Sigmoid colon (tissue), 7 donors: ENCODE measurements around the gene FBXW5. TPM values are rescaled to one million over a fixed set of nuclear protein-coding genes. Genes with fewer than 3 reads are reported as not detected.

Experiments
- DNase-seq: peaks from one replicate; pipeline ENCODE4 v3.0.0-alpha.2; 2019
- H3K27ac ChIP-seq, 4 donors: fragments of 200-600 bp; sonication (generic); one replicate each; pipeline ENCODE4 v1.5.1; 2016 to 2019; ENCODE audit warnings: mild to moderate bottlenecking in 1 of 4
- H3K27me3 ChIP-seq, 3 donors: fragments of 200-600 bp; sonication (generic); one replicate each; pipeline ENCODE4 v1.5.1; 2019; ENCODE audit warnings: mild to moderate bottlenecking in 1 of 3
- H3K36me3 ChIP-seq, 4 donors: fragments of 200-600 bp; sonication (generic); one replicate each; pipeline ENCODE4 v1.5.1; 2016 to 2019
- H3K4me1 ChIP-seq, 4 donors: fragments of 200-600 bp; sonication (generic); one replicate each; pipeline ENCODE4 v1.5.1; 2017 to 2019
- H3K4me3 ChIP-seq, 4 donors: fragments of 200-600 bp; sonication (generic); one replicate each; pipeline ENCODE4 v1.5.1; 2017 to 2019; ENCODE audit warnings: mild to moderate bottlenecking in 2 of 4, moderate library complexity in 1 of 4
- H3K9me3 ChIP-seq, 4 donors: fragments of 200-600 bp in 3 of 4; sonication (generic) in 3 of 4; one replicate each; pipeline versions ENCODE4 v1.5.1 to v1.6.1; 2013 to 2019
- EP300 ChIP-seq, 4 donors: sonication (generic); formaldehyde crosslinking; IDR thresholded peaks; one replicate each; pipeline ENCODE4 v1.6.1; 2017; ENCODE audit warnings: antibody characterized with exemption in 4 of 4
- POLR2A ChIP-seq, 2 donors: fragments of 450-650 bp; IDR thresholded peaks; one replicate each; pipeline ENCODE4 v1.6.1; 2016; ENCODE audit warnings: antibody characterized with exemption in 2 of 2, mild to moderate bottlenecking in 2 of 2, moderate library complexity in 2 of 2
- POLR2AphosphoS5 ChIP-seq, 4 donors: sonication (generic); formaldehyde crosslinking; IDR thresholded peaks; one replicate each; pipeline ENCODE4 v1.6.1; 2017; ENCODE audit warnings: antibody characterized with exemption in 4 of 4
- WGBS, 2 donors: extraction: QIAGEN DNeasy Blood & Tissue Kit; methylation state at CpG; one replicate each; pipeline ENCODE4 v1.1.7; 2013; 5-methylcytosine and 5-hydroxymethylcytosine counted together
- intact Hi-C: fragments of 100-400 bp; cut with DNase I; formaldehyde crosslinking; loops from one replicate; pipeline ENCODE4 v1.15.1; 2023
- polyA plus RNA-seq, 3 donors: library from polyadenylated mRNA; stranded (reverse); fragments of 200-250 nt; gene quantifications; one replicate each; pipeline ENCODE4 v1.2.3, GENCODE V29; 2013
- total RNA-seq, 4 donors: library from RNA; depleted of rRNA; stranded (reverse); fragments of >200 nt; gene quantifications; one replicate each; pipeline ENCODE4 v1.1.0, GENCODE V29; 2016
- TF ChIP-seq, protein P1 (sequence below), 4 experiments: fragments of 450-650 bp in 3 of 4; fragments of 200-600 bp in 1 of 4; IDR thresholded peaks; one replicate each; pipeline ENCODE4 v1.5.1; 2016 to 2019; ENCODE audit warnings: antibody characterized with exemption in 4 of 4, mild to moderate bottlenecking in 3 of 4, moderate library complexity in 2 of 4
- donor health status: healthy with polysubstance abuse.
- donor health status: Bipolar disorder and iron deficiency.
- donor health status: healthy.

FBXW5 gene
- total and polyA plus RNA-seq, 7 donors, result 147 to 202 (median 170) TPM

DNA sequence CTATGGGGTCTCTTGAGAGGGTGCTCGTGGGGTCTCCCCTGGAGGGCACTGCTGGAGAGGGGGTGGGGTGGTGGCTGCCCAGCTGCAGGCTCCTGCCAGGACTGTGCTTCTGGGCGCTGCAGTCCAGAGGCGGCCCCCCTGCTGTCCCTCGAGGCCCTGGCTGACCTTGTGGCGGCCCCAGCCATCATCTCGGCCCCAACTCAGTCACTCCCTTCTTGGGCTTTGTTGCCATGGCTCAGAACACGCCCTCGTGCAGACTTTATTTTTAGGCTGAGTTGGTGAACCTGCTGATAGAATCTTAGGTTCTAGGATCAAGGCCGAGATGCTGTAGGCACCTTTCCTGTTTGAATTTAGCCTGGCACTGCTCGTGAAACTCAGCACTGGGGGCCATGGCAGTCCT lies 22.8 kb downstream of the FBXW5 start:
- Histone ChIP-seq H3K9me3 (no peaks in the 10 kb centered on the region), H3K4me1 (no peaks in the 10 kb centered on the region), H3K27ac (no peak overlapping the region), H3K27me3 (no peaks in the 10 kb centered on the region), H3K36me3 (peaks cover 10 to 68% (median 31%) of the 10 kb centered on the region in 4 donors), H3K4me3 (no peak overlapping the region)
- intact Hi-C loops, result no loop called here
- TF ChIP-seq POLR2A (IDR thresholded peaks at IDR 0.05), result no peak
- no peak for DNase-seq
- WGBS, 2 donors, result 86 to 88% methylated on average over 10 of the region's 10 CpGs

DNA sequence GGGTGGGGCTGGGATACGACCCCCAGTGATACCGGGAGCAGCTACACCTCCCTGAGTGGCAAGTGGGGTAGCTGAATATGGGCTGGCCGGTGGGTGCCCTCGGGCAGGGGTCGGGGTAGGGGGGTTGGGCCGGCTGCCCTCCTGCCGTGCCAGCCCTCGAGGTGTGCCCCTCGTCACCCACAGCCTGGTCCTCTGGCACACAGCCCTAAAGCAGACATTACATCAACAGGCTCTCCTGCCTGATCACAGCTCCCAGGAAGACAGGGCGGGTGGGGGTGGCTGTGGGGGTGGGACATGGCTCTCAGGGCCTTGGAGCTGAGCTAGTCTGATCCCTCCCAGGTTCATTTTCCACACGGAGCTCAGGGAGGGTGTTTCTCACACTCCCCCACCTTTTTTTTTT lies 23.2 kb downstream of the FBXW5 start:
- WGBS, 2 donors, result 89 to 90% methylated on average over 11 of the region's 11 CpGs
- intact Hi-C loops, result no loop called here
- no peak for DNase-seq
- Histone ChIP-seq H3K27me3 (no peaks in the 10 kb centered on the region), H3K27ac (no peak overlapping the region), H3K4me3 (no peak overlapping the region), H3K9me3 (no peaks in the 10 kb centered on the region), H3K36me3 (peaks cover 10 to 68% (median 33%) of the 10 kb centered on the region in 4 donors), H3K4me1 (no peaks in the 10 kb centered on the region)
- TF ChIP-seq, protein P1, sequence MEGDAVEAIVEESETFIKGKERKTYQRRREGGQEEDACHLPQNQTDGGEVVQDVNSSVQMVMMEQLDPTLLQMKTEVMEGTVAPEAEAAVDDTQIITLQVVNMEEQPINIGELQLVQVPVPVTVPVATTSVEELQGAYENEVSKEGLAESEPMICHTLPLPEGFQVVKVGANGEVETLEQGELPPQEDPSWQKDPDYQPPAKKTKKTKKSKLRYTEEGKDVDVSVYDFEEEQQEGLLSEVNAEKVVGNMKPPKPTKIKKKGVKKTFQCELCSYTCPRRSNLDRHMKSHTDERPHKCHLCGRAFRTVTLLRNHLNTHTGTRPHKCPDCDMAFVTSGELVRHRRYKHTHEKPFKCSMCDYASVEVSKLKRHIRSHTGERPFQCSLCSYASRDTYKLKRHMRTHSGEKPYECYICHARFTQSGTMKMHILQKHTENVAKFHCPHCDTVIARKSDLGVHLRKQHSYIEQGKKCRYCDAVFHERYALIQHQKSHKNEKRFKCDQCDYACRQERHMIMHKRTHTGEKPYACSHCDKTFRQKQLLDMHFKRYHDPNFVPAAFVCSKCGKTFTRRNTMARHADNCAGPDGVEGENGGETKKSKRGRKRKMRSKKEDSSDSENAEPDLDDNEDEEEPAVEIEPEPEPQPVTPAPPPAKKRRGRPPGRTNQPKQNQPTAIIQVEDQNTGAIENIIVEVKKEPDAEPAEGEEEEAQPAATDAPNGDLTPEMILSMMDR (IDR thresholded peaks at IDR 0.05), result no peak
- no peak for TF ChIP-seq POLR2AphosphoS5 (IDR thresholded peaks at IDR 0.05)
- no peak for TF ChIP-seq POLR2A (IDR thresholded peaks at IDR 0.05)
- no peak for TF ChIP-seq EP300 (IDR thresholded peaks at IDR 0.05)

DNA sequence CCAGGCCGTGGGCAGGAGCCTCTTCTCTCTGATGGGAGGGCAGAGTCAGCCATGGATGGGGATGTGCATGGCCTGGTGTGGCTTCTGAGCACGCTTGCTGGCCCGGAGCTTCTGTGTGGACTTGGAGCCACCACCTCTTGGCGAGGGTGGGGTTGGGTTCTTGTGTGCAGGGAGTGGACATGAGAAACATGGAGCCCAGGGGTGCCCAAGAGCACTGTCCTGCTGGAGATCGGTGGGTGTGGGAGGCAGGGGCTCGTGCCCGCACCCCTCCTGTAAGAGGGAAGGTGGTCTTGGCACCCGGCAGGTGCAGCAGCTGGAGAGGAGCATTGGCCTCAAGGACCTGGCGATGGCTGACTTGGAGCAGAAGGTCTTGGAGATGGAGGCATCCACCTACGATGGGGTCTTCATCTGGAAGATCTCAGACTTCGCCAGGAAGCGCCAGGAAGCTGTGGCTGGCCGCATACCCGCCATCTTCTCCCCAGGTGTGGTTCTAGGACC lies 23.8 kb downstream of the FBXW5 start:
- intact Hi-C loops, result no loop called here
- WGBS, 2 donors, result 96% methylated on average over 14 of the region's 14 CpGs
- no peak overlapping the region for H3K27ac ChIP-seq

DNA sequence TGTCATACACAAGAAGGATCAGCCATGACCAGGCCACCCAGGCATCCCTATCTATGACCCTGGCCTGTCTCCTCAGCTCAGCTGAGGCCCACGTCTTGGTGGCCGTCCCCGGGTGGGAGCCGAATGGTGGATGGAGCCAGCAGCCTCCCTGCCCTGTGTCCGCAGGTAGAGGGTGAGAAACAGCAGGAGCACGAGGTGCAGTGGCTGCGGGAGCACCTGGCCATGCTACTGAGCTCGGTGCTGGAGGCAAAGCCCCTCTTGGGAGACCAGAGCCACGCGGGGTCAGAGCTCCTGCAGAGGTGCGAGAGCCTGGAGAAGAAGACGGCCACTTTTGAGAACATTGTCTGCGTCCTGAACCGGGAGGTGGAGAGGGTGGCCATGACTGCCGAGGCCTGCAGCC lies 24.5 kb downstream of the FBXW5 start:
- H3K27ac ChIP-seq, result no peak overlapping the region
- H3K4me3 ChIP-seq, result no peak overlapping the region
- TF ChIP-seq POLR2A (IDR thresholded peaks at IDR 0.05), result no peak
- H3K27me3 ChIP-seq, result no peaks in the 10 kb centered on the region
- H3K36me3 ChIP-seq, result peaks cover 10 to 68% (median 29%) of the 10 kb centered on the region in 4 donors
- WGBS, 2 donors, result 96 to 97% methylated on average over 15 of the region's 15 CpGs
- no peaks in the 10 kb centered on the region for H3K9me3 ChIP-seq
- H3K4me1 ChIP-seq, result no peaks in the 10 kb centered on the region
- no peak for DNase-seq
- intact Hi-C loops, result no loop called here

More for the DNA sequence above, 23.8 kb downstream of the FBXW5 start:
- no peak overlapping the region for H3K4me3 ChIP-seq
- H3K36me3 ChIP-seq, result peaks cover 10 to 68% (median 31%) of the 10 kb centered on the region in 4 donors
- no peaks in the 10 kb centered on the region for H3K27me3 ChIP-seq
- H3K4me1 ChIP-seq, result no peaks in the 10 kb centered on the region
- no peak for DNase-seq
- TF ChIP-seq POLR2AphosphoS5 (IDR thresholded peaks at IDR 0.05) (no peak), POLR2A (IDR thresholded peaks at IDR 0.05) (no peak), EP300 (IDR thresholded peaks at IDR 0.05) (no peak)
- TF ChIP-seq, protein P1 (IDR thresholded peaks at IDR 0.05), result no peak
- H3K9me3 ChIP-seq, result no peaks in the 10 kb centered on the region

DNA sequence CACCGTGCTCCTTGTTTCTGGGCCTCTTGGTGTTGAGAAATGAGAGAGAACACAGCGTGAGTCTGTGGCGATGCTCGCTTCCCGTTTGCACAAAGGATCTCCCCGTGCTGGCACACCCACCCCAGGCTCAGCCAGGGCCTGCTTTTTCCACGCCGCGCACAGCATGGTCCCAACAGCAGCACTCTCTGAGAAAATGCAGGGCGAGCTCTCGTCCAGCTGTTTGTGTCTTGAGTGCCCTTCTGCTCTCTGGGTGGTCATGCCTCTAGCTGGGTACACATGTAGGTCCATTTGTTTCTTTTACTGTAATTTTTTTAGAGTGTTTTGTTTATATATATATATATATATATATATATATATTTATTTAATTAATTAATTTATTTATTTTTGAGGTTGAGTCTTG lies 26.6 kb downstream of the FBXW5 start:
- H3K27ac ChIP-seq, result no peak overlapping the region
- intact Hi-C loops, result no loop called here
- no peak for DNase-seq
- peaks cover 10 to 69% (median 29%) of the 10 kb centered on the region in 4 donors for H3K36me3 ChIP-seq
- no peaks in the 10 kb centered on the region for H3K9me3 ChIP-seq
- 88 to 92% methylated on average over 11 of the region's 11 CpGs for WGBS, 2 donors
- H3K4me1 ChIP-seq, result no peaks in the 10 kb centered on the region
- no peak overlapping the region for H3K4me3 ChIP-seq
- TF ChIP-seq POLR2A (IDR thresholded peaks at IDR 0.05) (no peak), POLR2AphosphoS5 (IDR thresholded peaks at IDR 0.05) (no peak), EP300 (IDR thresholded peaks at IDR 0.05) (no peak)
- TF ChIP-seq, protein P1 (IDR thresholded peaks at IDR 0.05), result no peak
- no peaks in the 10 kb centered on the region for H3K27me3 ChIP-seq
